GM12878 (cell line): ENCODE data around the gene SLC12A2. TPM values are rescaled to one million over a fixed set of nuclear protein-coding genes. Genes with fewer than 3 reads are reported as not detected.

Experiments
- BHLHE40 ChIP-seq, 2 experiments: fragments of 450-650 bp in 1 of 2; IDR thresholded peaks; 2 replicates each; pipeline ENCODE4 v1.6.1; 2011 to 2017; ENCODE audit warnings: low read depth in 2 of 2, borderline replicate concordance in 1 of 2, improper control_type of control experiment in 1 of 2, low read length in 1 of 2, mild to moderate bottlenecking in 1 of 2
- CEBPZ ChIP-seq: fragments of 150-350 bp; IDR thresholded peaks from 2 replicates; pipeline ENCODE4 v1.6.1; 2016; ENCODE audit warnings: low read depth, low read length
- CTCF ChIP-seq, 3 experiments: IDR thresholded peaks in 2 of 3; conservative IDR thresholded peaks in 1 of 3; 2 replicates each; pipeline ENCODE4 v1.5.1; 2011; ENCODE audit warnings: low read depth in 3 of 3, low read length in 3 of 3, mild to moderate bottlenecking in 3 of 3, control low read depth in 2 of 3, moderate library complexity in 2 of 3, inconsistent platforms in 1 of 3, mixed read lengths in 1 of 3; ENCODE audit not compliant: control insufficient read depth in 2 of 3, insufficient read depth in 1 of 3; ENCODE audit errors: extremely low read depth in 1 of 3
- GATAD2B ChIP-seq: fragments of 450-650 bp; conservative IDR thresholded peaks from 2 replicates; pipeline ENCODE4 v1.6.1; 2017; ENCODE audit warnings: low read depth, mild to moderate bottlenecking, moderate library complexity
- IRF3 ChIP-seq: fragments of 450-650 bp; IDR thresholded peaks from 2 replicates; pipeline ENCODE4 v1.6.1; 2014; ENCODE audit warnings: mild to moderate bottlenecking
- JUNB ChIP-seq: IDR thresholded peaks from 2 replicates; pipeline ENCODE4 v1.6.1; 2016; ENCODE audit warnings: antibody characterized with exemption, mild to moderate bottlenecking
- MTA3 ChIP-seq: IDR thresholded peaks from 2 replicates; pipeline ENCODE4 v1.6.1; 2012; ENCODE audit warnings: low read length, inconsistent platforms, borderline replicate concordance
- NFYA ChIP-seq: IDR thresholded peaks from 2 replicates; pipeline ENCODE4 v1.6.1; 2011; ENCODE audit warnings: low read depth, mild to moderate bottlenecking, low read length, improper control_type of control experiment, borderline replicate concordance
- SMAD1 ChIP-seq: fragments of 450-650 bp; IDR thresholded peaks from 2 replicates; pipeline ENCODE4 v1.6.1; 2018; ENCODE audit warnings: mild to moderate bottlenecking, low read depth; ENCODE audit not compliant: partially characterized antibody
- SREBF2 ChIP-seq: IDR thresholded peaks from 2 replicates; pipeline ENCODE4 v1.6.1; 2012; ENCODE audit warnings: mild to moderate bottlenecking, low read length
- STAT3 ChIP-seq: IDR thresholded peaks from 2 replicates; pipeline ENCODE4 v1.6.1; 2011; ENCODE audit warnings: low read depth, low read length, improper control_type of control experiment
- ZNF687 ChIP-seq: fragments of 450-650 bp; IDR thresholded peaks from 2 replicates; pipeline ENCODE4 v1.6.1; 2017; ENCODE audit warnings: mild to moderate bottlenecking, moderate library complexity
- polyA plus RNA-seq, 11 experiments: library from polyadenylated mRNA; depleted of rRNA in 4 of 11; unstranded in 6 of 11; stranded (reverse) in 5 of 11; fragments of >200 nt; fragmentation: Nextera tagmentation in 4 of 11; fragmentation: Illumina TruSeq in 1 of 11; extraction: Ambion mirVana in 4 of 11; extraction: Trizol in 1 of 11; gene quantifications; 1 replicate in 1 of 11; 2 replicates in 10 of 11; pipeline versions ENCODE4 v1.2.1 to v1.2.3, GENCODE V29; 2011 to 2016; ENCODE audit warnings: inconsistent platforms in 2 of 11, missing spikeins in 2 of 11, low read depth in 1 of 11
- total RNA-seq, 4 experiments: library from RNA; depleted of rRNA in 3 of 4; stranded (reverse); fragments of >200 nt in 3 of 4; fragmentation: Illumina TruSeq in 1 of 4; extraction: Trizol in 1 of 4; gene quantifications; 2 replicates each; pipeline versions ENCODE4 v1.2.1 to v1.2.3, GENCODE V29; 2013 to 2021
- TF ChIP-seq, protein P1 (sequence below): IDR thresholded peaks from 2 replicates; pipeline ENCODE4 v1.6.1; 2012; ENCODE audit warnings: low read depth, low read length, improper control_type of control experiment
- TF ChIP-seq, protein P2 (sequence below): fragments of 450-650 bp; conservative IDR thresholded peaks from 2 replicates; pipeline ENCODE4 v1.6.1; 2017; ENCODE audit warnings: mild to moderate bottlenecking, moderate library complexity

The SLC12A2 gene
- total and polyA plus RNA-seq, 10 of the 15 experiments (the other 5 are each of a cell fraction or from before 2014, with no cell fraction given) = 5.1 to 21.8 (median 10.5) TPM

DNA sequence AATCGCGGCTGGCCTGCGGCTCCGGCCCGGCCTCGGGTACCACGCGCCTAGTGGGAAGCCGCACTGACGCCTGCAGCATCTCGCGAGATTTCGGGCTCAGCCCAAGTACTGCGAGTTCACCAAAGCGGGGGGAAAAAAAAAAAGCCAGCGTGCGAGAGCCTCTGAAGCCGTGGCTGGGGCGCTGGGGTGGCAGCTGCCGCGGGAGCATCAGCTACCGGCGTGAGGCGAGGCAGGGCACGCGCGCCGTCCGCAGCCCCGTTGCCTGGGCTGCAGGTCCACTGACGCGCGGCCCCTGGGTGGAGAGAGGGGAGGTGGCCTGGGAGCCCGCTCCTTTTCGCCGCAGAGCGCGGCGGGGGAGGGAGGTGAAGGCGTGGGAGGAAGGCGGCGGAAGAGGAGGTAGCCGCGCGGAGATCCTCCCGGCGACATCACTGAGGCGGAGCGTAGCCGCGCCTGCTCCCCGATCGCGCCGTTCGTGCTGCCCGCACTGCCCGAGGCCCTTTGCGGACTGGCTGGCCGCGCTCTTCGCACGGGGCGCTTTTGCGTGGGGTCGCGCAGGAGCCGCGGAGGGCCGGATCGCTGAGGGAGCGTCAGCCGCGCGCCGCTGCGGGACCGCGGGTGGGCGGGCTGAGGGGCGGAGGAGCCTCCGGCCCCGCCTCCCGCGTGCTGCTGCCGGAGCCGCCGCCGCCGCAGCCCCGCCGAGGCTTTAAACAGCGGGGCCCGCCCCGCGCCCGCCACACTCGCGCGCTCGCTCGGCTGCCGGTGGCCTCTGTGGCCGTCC lies at the start of gene SLC12A2 (continued):
- TF ChIP-seq, protein P1, sequence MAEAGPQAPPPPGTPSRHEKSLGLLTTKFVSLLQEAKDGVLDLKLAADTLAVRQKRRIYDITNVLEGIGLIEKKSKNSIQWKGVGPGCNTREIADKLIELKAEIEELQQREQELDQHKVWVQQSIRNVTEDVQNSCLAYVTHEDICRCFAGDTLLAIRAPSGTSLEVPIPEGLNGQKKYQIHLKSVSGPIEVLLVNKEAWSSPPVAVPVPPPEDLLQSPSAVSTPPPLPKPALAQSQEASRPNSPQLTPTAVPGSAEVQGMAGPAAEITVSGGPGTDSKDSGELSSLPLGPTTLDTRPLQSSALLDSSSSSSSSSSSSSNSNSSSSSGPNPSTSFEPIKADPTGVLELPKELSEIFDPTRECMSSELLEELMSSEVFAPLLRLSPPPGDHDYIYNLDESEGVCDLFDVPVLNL = 0 out of 2 replicates have a peak, but pooled peaks have one; percentile 4
- TF ChIP-seq MTA3 (no peak), ZNF687 (no peak), SMAD1 (no peak), JUNB (no peak), CTCF (IDR thresholded peaks at IDR 0.05 in 2 of 3, conservative IDR thresholded peaks at IDR 0.05 in 1 of 3; ENCODE audit: control insufficient read depth in 2 of 3, extremely low read depth in 1 of 3, insufficient read depth in 1 of 3, low read depth in 3 of 3, low read length in 3 of 3) (no peak), IRF3 (no peak), SREBF2 (no peak), NFYA (no peak), STAT3 (no peak), CEBPZ (no peak), BHLHE40 (IDR thresholded peaks at IDR 0.05; ENCODE audit: borderline replicate concordance in 1 of 2, low read depth in 2 of 2, low read length in 1 of 2) (peak; percentile 62 to 87), GATAD2B (no peak; the same call in none of the 2 replicates)
- TF ChIP-seq, protein P2, sequence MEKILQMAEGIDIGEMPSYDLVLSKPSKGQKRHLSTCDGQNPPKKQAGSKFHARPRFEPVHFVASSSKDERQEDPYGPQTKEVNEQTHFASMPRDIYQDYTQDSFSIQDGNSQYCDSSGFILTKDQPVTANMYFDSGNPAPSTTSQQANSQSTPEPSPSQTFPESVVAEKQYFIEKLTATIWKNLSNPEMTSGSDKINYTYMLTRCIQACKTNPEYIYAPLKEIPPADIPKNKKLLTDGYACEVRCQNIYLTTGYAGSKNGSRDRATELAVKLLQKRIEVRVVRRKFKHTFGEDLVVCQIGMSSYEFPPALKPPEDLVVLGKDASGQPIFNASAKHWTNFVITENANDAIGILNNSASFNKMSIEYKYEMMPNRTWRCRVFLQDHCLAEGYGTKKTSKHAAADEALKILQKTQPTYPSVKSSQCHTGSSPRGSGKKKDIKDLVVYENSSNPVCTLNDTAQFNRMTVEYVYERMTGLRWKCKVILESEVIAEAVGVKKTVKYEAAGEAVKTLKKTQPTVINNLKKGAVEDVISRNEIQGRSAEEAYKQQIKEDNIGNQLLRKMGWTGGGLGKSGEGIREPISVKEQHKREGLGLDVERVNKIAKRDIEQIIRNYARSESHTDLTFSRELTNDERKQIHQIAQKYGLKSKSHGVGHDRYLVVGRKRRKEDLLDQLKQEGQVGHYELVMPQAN = no peak; the same call in 1 of the 2 replicates
